Inflammatory macrophage treated with lipopolysaccharide for 4 hours (primary cell): ENCODE measurements around the gene MECR.
"Not testable (repeated sequence)": the region's sequence is repeated elsewhere in the genome, so short reads cannot be mapped to it uniquely, and the experiment has no call there.

Experiments used
- DNase-seq: peaks from one replicate; pipeline ENCODE4 v3.0.0-alpha.2; 2020

Gene MECR

DNA sequence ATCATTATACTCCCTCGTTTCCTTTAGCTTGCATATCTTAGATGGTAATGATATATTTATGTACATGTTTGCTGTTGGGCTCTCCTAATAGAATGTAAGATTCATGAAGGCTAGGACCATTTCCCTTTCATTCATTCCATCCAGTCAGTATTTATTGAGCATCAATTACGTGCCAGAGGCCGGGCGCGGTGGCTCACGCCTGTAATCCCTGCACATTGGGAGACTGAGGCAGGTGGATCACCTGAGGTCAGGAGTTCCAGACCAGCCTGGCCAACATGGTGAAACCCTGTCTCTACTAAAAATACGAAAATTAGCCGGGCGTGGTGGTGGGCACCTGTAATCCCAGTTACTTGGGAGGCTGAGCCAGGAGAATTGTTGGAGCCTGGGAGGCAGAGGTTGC lies 4.1 kb upstream of the MECR start:
- not testable (repeated sequence) for DNase-seq

DNA sequence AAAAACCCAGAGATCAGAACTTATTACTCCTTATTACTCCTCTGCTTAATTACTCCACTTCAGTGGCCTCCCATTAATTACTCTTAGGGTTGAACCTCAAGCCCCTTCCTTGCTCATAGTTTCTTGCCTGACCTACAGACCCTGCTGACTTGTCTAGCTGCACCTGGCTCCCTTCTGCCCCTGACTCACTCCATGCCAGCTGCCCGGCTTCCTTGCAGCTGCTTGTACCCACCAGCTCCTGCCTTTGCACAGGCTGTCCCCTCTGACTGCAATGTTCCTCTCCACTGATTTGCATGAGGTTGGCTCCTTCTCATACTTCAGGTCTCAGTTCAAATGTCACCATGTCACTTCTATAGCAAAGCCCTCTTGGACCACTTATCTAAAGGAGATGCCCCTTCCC lies 3.7 kb upstream of the MECR start:
- DNase-seq, result no peak

DNA sequence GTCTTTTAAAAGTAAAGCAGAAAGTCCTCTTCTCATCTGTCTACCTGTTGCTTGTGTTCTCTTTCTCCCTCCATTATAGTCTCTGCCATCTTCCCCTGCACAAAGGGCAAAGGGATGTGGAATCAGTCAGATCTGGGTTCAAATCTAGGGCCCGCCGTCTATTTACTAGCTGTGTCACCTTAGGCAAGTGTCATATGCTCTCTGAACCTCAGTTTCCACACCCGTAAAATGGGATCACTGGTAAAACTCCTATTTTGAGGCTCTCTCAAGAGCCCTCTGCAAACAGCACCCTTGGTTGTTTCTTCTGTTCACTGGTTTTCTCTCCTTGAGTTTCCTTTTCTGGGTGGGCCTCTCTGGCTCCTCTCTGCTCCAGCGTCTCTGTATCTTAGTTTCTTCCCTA lies 3.0 kb upstream of the MECR start:
- DNase-seq, result no peak

DNA sequence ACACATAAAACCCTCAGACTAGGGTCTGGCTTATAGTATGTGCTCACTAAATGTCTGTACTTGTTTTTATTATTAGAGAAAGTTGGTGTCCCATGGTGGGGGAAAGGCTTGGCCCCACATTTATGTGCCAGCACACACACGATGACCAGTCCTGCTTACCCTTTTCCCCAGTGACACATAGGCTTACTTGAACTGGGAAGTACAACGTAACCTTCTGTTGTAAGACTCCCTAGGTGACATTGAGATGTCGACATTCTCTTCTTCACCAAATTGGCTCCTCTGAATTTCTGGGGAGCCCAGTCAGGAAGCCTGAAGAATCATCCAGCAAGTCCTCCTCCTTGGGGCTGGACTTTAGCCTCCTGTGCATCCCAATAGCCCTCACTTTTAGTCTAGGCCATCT lies 1.7 kb upstream of the MECR start:
- peak; percentile 25 for DNase-seq

DNA sequence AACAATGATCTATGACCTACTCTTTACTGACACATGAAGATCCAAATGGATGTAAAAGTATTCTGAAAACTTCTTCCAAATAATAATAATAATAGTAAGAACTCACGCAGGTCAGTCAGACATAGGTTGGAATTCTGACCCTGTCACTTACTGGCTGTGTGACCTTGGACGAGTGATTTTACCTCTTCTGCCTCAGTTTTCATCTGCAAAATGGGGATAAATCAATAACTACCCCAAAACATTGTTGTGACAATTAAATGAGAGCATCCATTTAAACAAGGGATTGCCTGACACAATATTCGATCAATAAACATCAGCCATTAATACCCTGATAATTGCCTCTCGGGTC lies 556 bp downstream of the MECR start:
- no peak for DNase-seq

DNA sequence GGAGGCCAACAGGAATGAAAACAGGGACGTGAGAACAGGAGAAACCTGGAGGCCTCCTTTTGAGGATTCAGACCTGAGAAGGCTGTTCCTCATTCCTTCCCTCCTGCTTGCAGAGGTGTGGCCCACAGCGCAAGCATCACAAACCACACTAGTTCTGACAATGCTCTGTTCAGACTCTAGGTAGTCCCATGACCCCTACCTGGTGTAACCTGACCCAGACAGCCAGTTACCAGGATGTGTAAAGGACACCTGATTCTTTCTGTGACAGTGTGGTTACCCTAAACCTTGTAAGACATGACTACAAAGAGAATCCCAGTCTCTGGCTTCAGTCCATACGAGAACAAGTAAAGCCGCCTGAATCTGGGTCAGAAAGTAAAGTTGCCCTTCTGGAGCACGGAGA lies 3.2 kb downstream of the MECR start:
- no peak for DNase-seq

DNA sequence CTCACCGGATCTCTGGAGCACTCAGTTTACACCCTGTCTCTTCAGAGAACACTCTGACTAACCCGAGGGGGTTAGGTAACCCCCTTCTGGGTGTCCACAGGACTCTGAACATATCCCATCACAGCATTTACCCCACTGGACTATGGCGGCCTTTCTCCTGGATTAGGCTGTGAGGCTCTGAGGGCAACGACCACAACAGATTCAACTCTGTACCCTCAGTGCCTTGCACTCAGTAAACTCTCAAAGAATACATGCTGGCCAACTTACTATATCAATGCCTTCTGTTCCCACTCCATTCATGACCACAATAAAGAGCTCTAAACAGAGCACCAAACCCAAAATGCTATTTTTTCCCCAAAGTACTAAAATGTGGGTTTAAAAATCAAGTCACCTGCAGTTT lies 5.4 kb downstream of the MECR start:
- no peak for DNase-seq

DNA sequence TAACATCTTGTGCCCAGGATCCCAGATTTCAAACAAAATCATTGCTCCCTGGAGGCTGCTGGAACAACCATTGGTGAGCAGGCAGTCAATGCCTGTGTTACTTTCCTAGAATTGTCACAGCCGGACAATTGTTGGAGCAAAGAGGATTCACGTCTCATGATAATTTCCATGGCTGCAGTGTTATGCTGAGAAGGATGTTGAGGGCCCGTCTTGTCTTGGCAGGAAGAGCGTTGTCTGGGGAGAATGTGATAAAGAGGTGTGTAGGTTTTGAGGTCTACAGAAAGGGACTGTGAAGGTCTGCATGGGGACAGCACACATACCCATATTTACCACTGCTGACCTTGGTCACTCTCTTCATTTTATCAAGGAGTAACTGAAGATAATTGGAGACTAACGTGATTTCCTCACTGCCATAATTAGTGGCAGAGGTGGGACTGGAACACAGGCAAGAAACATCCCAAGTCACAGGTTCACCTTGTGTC lies 6.3 kb downstream of the MECR start:
- DNase-seq, result no peak

DNA sequence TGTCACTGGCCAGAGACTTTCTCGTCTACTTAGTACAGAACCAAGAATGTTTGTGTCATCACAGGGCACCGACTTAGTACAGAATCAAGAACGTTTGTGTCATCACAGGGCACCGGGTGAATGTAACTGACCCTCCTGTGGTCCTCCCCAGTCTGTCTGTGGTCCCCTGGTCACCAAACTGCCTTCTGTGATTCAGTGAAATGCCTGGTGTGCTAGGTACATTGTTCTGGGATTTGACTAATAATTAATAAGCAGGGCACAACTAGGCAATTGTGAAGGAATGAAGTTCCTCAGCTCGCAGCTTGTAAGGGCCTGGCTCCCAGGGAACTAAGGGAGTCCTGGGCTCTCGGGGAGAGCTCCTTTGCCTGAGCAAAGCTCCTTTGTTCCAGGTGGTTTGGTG lies 7.2 kb downstream of the MECR start:
- DNase-seq, result no peak

DNA sequence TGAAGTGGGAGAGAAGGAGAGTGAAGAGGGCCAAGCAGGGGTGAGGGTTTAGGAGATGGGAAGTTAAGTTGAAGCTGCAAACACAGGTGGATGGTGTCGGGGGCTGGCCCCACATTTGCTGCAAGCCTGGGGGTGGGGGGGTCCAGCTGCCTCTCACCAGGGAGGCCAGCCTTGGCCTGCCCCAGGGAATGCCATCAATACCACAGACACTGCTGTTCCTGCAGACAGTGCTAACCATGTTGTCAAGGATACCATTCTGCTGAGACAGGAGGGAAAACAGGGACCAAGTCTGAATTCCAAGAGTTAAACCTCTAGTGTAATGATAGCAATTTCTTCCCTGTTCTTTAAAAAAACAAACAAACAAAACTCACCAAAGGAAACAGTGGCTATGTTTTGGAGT lies 8.0 kb downstream of the MECR start:
- no peak for DNase-seq

DNA sequence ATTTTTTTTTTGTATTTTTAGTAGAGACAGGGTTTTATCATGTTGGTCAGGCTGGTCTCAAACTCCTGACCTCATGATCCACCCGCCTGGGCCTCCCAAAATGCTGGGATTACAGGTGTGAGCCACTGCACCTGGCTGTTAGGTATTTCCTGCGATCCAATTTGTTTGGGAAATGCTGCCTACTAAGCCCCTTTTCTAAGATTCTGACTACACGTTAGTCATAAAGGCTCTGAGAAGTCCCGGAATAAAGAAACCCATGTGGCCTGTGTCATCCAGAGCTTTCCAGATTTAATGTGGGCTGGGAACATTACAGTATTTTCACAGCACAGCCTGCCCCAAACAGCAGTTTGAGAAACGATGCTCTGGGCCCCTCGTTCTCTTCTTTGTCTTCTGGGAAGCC lies 8.5 kb downstream of the MECR start:
- DNase-seq, result not testable (repeated sequence)

DNA sequence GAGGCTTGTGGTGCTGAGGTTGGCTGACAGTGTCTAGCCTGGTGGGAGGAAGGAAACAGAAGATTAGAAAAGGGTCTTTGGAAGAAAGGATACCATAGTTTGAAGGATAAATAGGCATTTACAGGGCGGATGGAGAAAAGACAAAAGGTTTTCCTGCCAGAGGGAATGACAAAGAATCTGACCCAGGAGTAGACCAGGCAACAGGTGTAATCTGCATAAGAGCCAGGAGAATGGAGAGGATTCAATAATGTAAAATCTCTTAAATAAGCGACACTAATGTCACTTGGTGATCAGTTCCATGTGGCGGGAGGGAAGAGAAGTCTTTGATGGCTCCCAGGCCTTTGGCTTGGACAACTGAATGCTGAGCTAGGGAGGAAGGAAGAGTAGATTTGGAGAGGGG lies 9.4 kb downstream of the MECR start:
- no peak for DNase-seq

DNA sequence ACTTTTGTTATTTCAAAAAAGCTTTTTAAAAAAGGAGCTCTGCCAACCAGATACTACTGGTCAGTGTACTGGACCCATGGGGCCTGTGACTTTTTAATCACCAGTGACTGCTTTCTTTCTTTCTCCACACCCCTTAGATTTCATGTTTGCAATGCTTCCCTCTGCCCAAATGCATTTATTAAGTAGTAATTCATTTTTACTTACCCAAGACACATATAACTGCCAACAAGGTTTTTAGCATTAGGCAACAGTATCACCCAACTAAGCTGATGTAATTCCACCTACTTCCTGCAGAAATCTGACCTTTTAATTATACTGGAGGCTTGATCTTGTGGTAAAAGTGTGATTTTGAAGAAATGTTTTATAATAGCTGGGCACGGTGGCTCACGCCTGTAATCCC lies 12.5 kb downstream of the MECR start:
- DNase-seq, result peak; percentile 50

DNA sequence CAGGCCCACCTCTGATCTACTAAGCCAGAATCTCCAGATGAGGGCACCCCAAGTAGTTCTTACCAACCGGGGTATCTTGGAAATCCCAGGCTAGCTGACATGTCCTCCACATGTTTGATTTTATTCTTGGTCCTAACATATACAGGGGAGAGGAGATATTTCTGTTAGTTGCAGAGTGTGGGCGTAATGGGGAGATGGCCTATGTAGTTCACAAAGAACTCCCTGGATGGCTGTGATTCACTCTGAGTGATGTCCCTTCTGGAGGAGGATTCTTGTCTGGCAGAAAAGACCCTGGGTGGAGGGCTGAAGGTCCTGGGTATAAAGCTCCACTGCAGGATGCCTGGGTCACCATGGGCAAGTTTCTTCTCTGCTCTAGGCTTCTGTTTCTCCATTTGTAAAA lies 13.1 kb downstream of the MECR start:
- no peak for DNase-seq

DNA sequence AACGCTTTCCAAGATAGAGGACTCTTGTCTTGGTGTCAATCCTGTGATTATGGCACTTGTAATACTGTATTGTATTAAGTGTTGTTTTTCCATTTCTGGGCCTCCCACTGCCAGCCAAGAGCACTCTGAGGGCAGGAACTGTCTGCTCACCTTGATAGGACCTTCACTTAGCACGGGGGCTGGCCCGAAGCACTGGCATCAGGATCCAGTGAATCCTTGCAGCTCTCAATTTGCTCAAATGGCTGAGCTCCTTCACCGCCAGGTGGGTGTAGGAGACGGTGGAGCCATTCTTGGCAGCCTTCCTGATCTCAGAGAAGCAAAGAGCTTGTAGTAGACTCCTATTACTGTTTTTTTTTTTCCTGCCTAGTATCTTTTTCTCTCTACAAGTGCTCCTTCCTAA lies 17.7 kb downstream of the MECR start:
- DNase-seq, result no peak

DNA sequence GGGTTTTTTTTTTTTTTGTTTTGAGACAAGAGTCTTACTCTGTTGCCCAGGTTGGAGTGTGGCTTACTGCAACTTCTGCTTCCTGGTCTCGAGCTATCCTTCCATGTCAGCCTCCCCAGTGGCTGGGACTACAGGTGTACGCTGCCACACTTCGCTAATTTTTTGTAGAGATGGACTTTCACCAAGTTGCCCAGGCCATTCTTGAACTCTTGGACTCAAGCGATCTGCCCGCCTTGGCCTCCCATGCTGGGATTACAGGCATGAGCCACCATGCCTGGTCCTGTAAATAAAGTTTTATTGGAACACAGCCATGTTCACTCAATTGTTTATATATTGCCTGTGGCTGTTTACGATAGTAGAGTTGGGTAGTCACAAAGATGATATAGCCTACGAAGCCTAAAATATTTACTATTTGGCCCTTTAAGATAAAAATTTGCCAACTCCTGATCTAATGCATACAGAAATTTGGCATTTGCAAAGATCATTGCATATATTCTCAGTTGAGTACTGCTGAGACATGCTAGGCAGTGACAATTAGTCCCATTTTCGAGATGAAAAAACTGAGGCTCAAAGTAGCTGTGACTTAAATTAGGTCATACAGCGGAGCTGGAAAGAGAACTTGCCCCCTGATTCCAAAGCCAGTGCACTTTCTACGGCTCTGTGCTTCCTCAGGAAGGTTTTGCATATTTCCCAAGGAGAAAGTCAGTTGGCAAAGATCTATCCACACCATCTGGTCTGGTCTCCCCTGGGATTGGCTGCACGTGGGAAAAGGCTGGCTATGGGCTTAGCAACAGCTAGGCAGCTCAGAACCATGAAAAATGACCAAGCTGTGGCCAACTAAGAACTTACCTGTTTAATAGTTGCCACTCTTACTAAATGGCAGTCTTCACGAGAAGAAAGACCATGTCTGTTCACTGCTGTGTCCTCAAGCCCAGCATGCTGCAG lies 19.4 kb downstream of the MECR start:
- DNase-seq, result no peak

DNA sequence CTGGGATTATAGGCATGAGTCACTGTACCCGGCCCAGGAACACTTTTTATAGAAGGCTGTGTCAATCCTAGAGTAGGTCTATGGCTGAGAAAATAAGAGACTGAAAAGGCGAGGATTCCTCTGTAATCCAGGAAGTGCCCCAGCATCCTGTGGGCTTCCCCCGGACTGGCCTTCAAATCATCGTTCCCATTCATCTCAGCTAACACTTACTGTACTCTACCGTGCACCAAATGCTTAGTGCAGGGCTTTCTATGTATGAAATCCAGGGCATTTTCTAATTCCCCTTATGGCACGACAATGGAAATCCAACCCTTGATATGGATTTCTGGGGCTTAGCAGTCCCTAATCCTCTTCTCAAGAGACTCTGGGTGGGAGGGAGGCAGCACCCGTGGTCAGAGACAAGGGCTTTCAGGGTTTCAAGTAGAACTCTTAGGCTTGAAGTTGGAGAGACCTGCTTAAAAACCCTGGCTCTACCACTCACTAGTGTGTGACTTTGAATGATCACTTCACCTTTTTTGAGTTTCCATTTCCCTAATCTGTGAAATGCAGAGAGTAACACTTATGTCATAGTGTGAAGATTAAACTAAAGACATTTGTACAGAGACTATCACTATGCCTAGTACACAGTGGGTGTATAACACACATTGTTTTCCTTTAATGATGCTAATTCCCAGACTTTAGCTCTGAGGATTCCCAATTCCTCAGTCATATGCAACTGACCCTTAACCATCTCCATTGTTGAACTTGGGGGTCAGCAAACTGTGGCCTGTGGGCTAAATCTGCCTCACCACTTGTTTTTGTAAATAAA lies 20.3 kb downstream of the MECR start:
- peak; percentile 58 for DNase-seq

DNA sequence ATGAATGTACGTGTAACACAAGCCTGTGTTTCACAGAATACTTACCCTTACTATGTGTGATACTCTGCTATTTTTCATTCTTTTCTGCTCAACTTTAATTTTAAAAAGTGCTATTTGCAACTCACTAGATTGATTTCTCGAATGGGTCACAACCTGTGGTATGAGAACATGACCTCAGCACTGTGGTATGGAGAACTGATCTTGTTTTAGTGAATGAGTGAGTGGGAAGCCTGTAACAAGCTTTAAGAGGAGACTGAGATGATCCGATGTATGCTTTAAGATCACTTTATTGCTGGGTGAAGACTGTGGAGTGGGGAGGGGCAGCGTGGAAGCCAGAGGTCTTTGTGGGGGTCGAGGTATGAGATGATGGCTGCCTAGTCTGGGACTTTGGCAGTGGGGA lies 21.6 kb downstream of the MECR start:
- DNase-seq, result no peak

DNA sequence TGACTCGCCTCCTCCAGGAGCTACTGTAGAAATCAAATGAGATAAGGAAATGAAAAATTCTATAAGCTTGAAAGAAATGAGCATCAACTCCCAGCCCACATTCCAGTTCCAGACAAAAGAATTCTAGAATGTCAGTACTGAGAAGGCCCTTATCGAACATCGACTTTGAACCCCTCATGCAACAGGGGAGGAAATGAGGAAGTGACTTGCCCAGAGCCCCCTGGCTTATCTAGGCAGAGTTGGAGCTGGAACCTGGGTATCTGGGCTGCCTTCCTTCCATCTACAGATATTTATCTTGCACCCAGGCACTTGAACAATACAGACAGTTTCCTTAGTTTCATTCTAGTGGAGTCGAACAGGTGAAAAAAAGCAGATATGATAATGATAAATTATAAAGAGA lies 22.3 kb downstream of the MECR start:
- DNase-seq, result no peak

DNA sequence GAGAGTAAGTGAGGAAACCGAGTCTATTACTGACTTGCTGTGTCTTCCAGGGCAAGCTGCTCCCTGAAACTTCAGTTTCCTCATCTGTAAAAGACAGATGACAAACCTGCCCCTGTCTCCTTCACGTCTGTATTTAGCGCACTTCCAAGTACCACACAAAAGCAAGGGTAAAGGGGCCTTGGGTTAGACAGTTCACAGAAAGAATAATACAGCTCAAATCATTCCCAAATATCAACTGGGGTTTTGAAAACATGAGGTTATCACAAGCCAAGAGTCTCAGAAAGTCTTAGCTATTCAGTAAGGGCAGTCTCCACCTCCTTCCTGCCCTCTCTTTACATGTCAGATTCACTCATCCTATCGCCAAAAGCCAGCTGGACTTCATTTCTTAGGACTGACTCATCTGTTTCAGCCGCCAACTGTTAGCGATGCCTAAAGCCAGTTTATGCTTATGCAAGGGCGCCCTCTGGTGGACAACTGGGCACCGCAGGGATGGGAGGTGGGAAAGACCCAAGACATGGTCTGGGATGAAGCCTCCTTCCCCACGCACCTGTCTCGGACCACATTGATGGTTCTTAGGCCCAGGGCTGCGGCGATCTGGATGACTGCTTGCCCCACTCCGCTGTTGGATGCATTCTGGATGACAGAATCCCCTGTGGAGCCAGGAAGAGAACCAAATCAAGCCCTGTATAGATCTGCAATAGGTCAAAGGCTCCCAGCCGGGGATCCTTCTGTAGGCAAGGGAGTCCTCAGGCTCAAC lies 28.0 kb downstream of the MECR start:
- peak; percentile 95 for DNase-seq

DNA sequence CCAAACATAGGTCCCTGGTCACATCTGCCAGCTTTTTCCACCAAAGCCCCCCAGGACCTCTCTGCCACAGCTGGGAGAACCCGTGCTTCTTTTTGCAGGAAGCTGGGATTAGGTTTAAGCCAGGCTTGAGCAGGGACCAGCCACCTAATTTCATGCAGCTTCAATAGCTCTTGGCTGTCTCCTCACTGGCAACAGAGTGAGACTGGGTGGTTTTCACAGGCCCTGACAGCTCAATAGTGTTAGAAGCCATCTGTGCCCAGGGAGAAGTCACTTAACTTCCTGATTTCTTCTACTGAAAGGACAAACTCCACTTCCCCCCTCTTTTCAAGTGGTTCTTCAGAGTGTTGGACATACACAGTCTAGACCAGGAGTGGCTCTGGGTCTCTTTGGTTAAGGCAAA lies 28.7 kb downstream of the MECR start:
- peak; percentile 64 for DNase-seq

DNA sequence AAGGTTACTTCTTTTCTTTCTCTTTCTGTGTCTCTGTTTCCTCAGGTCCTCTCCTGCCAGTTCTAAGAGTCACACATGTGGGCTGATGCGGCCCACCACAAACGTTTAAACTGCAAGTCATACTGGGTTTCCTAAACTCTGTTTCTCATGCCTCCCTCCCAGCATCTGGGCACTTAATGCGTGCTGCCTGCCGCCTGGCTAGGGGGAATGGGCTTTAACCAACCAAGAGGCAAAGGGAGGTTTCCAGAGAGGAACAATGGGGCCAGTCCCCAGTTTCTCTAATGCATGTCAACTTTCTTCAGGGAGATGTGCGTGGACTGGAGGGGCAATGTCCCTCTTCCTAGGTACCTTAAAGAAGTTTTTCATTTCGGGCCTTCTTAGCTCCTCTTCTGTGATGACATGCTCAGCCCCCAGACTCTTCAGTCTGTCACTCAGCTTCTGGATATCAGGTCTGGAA lies 29.1 kb downstream of the MECR start:
- DNase-seq, result peak; percentile 42

DNA sequence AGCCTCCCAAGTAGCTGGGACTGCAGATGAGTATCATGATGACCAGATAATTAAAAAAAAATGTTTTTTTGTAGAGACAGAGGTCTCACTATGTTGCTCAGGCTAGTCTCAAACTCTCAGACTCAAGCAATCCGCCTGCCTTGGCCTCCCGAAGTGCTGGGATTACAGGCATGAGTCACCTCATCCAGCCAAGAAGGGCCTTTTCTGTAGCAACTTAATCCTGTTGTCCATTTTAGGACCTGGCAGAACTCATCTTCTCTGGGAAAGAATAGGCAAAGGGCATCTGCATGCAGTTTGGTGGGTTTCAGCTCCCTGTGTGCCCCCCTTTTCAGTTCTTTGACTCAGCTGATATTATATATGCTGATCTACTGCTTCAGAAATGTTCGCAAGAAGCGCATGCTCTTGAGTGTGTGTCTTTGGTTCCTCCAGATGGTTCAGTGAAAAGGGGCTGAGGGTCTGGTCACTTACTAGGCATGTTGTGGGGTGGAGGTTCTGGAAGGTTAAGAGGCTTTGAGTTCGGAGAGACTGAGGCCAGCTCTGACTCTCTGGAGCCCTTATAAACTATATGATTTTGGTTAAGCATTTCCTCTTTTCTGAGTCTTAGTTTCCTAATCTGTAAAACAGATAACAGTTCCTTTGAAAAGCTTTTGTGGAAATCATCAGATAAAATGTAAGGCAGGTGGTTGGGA lies 29.7 kb downstream of the MECR start:
- DNase-seq, result no peak
